ENCODE data around the gene USHBP1.

The USHBP1 gene

GRCh38 chr19:17235300-17235970 lies 29.1 kb downstream of the USHBP1 start:
- H3K9ac ChIP-seq (ENCODE audit: insufficient read length, low read depth): peak overlapping the region; percentile 97
- TF ChIP-seq ZNF274 (IDR thresholded peaks at IDR 0.05; ENCODE audit: low read depth, low read length) (no peak), SUZ12 (IDR thresholded peaks at IDR 0.05; ENCODE audit: extremely low read depth, insufficient read depth, insufficient read length) (no peak), YY1 (IDR thresholded peaks at IDR 0.05; ENCODE audit: insufficient read depth, insufficient read length) (no peak)
- H3K9me3 ChIP-seq (ENCODE audit: insufficient read depth, low read length): no peaks in the 10 kb centered on the region
- peaks cover 61% of the 10 kb centered on the region for H3K36me3 ChIP-seq (ENCODE audit: insufficient read depth, insufficient read length, low read length)
- H3K4me1 ChIP-seq (ENCODE audit: insufficient read depth, insufficient read length): peaks cover 3% of the 10 kb centered on the region
- peak overlapping the region; percentile 88 for H3K4me3 ChIP-seq (ENCODE audit: insufficient read length, low read depth)
- H3K27me3 ChIP-seq (ENCODE audit: insufficient read depth, insufficient read length): no peaks in the 10 kb centered on the region
- DNase-seq (ENCODE audit: low read depth, low spot score): no peak

GRCh38 chr19:17234911-17235299 lies 29.6 kb downstream of the USHBP1 start:
- H3K36me3 ChIP-seq (ENCODE audit: insufficient read depth, insufficient read length, low read length): peaks cover 62% of the 10 kb centered on the region
- no peak for DNase-seq (ENCODE audit: low read depth, low spot score)
- TF ChIP-seq SUZ12 (IDR thresholded peaks at IDR 0.05; ENCODE audit: extremely low read depth, insufficient read depth, insufficient read length) (no peak), YY1 (IDR thresholded peaks at IDR 0.05; ENCODE audit: insufficient read depth, insufficient read length) (no peak), ZNF274 (IDR thresholded peaks at IDR 0.05; ENCODE audit: low read depth, low read length) (no peak)
- peaks cover 2% of the 10 kb centered on the region for H3K4me1 ChIP-seq (ENCODE audit: insufficient read depth, insufficient read length)
- H3K27me3 ChIP-seq (ENCODE audit: insufficient read depth, insufficient read length): no peaks in the 10 kb centered on the region
- peak overlapping the region; percentile 97 for H3K9ac ChIP-seq (ENCODE audit: insufficient read length, low read depth)
- no peaks in the 10 kb centered on the region for H3K9me3 ChIP-seq (ENCODE audit: insufficient read depth, low read length)
- H3K4me3 ChIP-seq (ENCODE audit: insufficient read length, low read depth): peak overlapping the region; percentile 88

GRCh38 chr19:17232258-17232657 lies 32.3 kb downstream of the USHBP1 start:
- no peak overlapping the region for H3K9ac ChIP-seq (ENCODE audit: insufficient read length, low read depth)
- no peak for DNase-seq (ENCODE audit: low read depth, low spot score)
- H3K27me3 ChIP-seq (ENCODE audit: insufficient read depth, insufficient read length): no peaks in the 10 kb centered on the region
- H3K4me3 ChIP-seq (ENCODE audit: insufficient read length, low read depth): no peak overlapping the region
- peaks cover 60% of the 10 kb centered on the region for H3K36me3 ChIP-seq (ENCODE audit: insufficient read depth, insufficient read length, low read length)
- peaks cover 12% of the 10 kb centered on the region for H3K4me1 ChIP-seq (ENCODE audit: insufficient read depth, insufficient read length)
- TF ChIP-seq YY1 (IDR thresholded peaks at IDR 0.05; ENCODE audit: insufficient read depth, insufficient read length) (no peak), SUZ12 (IDR thresholded peaks at IDR 0.05; ENCODE audit: extremely low read depth, insufficient read depth, insufficient read length) (no peak), ZNF274 (IDR thresholded peaks at IDR 0.05; ENCODE audit: low read depth, low read length) (no peak)
- H3K9me3 ChIP-seq (ENCODE audit: insufficient read depth, low read length): no peaks in the 10 kb centered on the region

GRCh38 chr19:17229890-17230289 lies 34.7 kb downstream of the USHBP1 start:
- DNase-seq (ENCODE audit: low read depth, low spot score): no peak
- no peaks in the 10 kb centered on the region for H3K9me3 ChIP-seq (ENCODE audit: insufficient read depth, low read length)
- H3K27me3 ChIP-seq (ENCODE audit: insufficient read depth, insufficient read length): peaks cover 2% of the 10 kb centered on the region
- peaks cover 10% of the 10 kb centered on the region for H3K4me1 ChIP-seq (ENCODE audit: insufficient read depth, insufficient read length)
- H3K9ac ChIP-seq (ENCODE audit: insufficient read length, low read depth): no peak overlapping the region
- H3K36me3 ChIP-seq (ENCODE audit: insufficient read depth, insufficient read length, low read length): peaks cover 50% of the 10 kb centered on the region
- TF ChIP-seq YY1 (IDR thresholded peaks at IDR 0.05; ENCODE audit: insufficient read depth, insufficient read length) (no peak), ZNF274 (IDR thresholded peaks at IDR 0.05; ENCODE audit: low read depth, low read length) (no peak), SUZ12 (IDR thresholded peaks at IDR 0.05; ENCODE audit: extremely low read depth, insufficient read depth, insufficient read length) (no peak)
- H3K4me3 ChIP-seq (ENCODE audit: insufficient read length, low read depth): no peak overlapping the region

GRCh38 chr19:17227798-17228367 lies 36.7 kb downstream of the USHBP1 start:
- H3K9ac ChIP-seq (ENCODE audit: insufficient read length, low read depth): peak overlapping the region; percentile 74
- no peak for DNase-seq (ENCODE audit: low read depth, low spot score)
- H3K36me3 ChIP-seq (ENCODE audit: insufficient read depth, insufficient read length, low read length): peaks cover 37% of the 10 kb centered on the region
- TF ChIP-seq YY1 (IDR thresholded peaks at IDR 0.05; ENCODE audit: insufficient read depth, insufficient read length): no peak
- H3K9me3 ChIP-seq (ENCODE audit: insufficient read depth, low read length): no peaks in the 10 kb centered on the region
- H3K27me3 ChIP-seq (ENCODE audit: insufficient read depth, insufficient read length): peaks cover 2% of the 10 kb centered on the region
- peaks cover 10% of the 10 kb centered on the region for H3K4me1 ChIP-seq (ENCODE audit: insufficient read depth, insufficient read length)
- H3K4me3 ChIP-seq (ENCODE audit: insufficient read length, low read depth): no peak overlapping the region

GRCh38 chr19:17226002-17226933 lies 38.3 kb downstream of the USHBP1 start, which contains the start of gene OCEL1:
OCEL1 (plus strand) TSS chr19:17226226; CDS start chr19:17226248, 22 bp downstream.
- DNase-seq (ENCODE audit: low read depth, low spot score): peak; percentile 97
- H3K9me3 ChIP-seq (ENCODE audit: insufficient read depth, low read length): no peaks in the 10 kb centered on the region
- H3K9ac ChIP-seq (ENCODE audit: insufficient read length, low read depth): peak within 1 kb of the TSS; percentile 87
- H3K4me1 ChIP-seq (ENCODE audit: insufficient read depth, insufficient read length): peaks cover 10% of the 10 kb centered on the region
- peaks cover 22% of the 10 kb centered on the region for H3K36me3 ChIP-seq (ENCODE audit: insufficient read depth, insufficient read length, low read length)
- TF ChIP-seq YY1 (IDR thresholded peaks at IDR 0.05; ENCODE audit: insufficient read depth, insufficient read length) (no peak), SUZ12 (IDR thresholded peaks at IDR 0.05; ENCODE audit: extremely low read depth, insufficient read depth, insufficient read length) (no peak), ZNF274 (IDR thresholded peaks at IDR 0.05; ENCODE audit: low read depth, low read length) (no peak)
- H3K27me3 ChIP-seq (ENCODE audit: insufficient read depth, insufficient read length): peaks cover 2% of the 10 kb centered on the region
- H3K4me3 ChIP-seq (ENCODE audit: insufficient read length, low read depth): peak within 1 kb of the TSS; percentile 79

GRCh38 chr19:17225053-17225452 lies 39.5 kb downstream of the USHBP1 start:
- TF ChIP-seq ZNF274 (IDR thresholded peaks at IDR 0.05; ENCODE audit: low read depth, low read length) (no peak), YY1 (IDR thresholded peaks at IDR 0.05; ENCODE audit: insufficient read depth, insufficient read length) (no peak), SUZ12 (IDR thresholded peaks at IDR 0.05; ENCODE audit: extremely low read depth, insufficient read depth, insufficient read length) (no peak)
- H3K9me3 ChIP-seq (ENCODE audit: insufficient read depth, low read length): no peaks in the 10 kb centered on the region
- no peak for DNase-seq (ENCODE audit: low read depth, low spot score)
- no peak overlapping the region for H3K9ac ChIP-seq (ENCODE audit: insufficient read length, low read depth)
- H3K36me3 ChIP-seq (ENCODE audit: insufficient read depth, insufficient read length, low read length): peaks cover 16% of the 10 kb centered on the region
- H3K4me1 ChIP-seq (ENCODE audit: insufficient read depth, insufficient read length): peaks cover 15% of the 10 kb centered on the region
- no peak overlapping the region for H3K4me3 ChIP-seq (ENCODE audit: insufficient read length, low read depth)
- peaks cover 2% of the 10 kb centered on the region for H3K27me3 ChIP-seq (ENCODE audit: insufficient read depth, insufficient read length)

Measured in NT2/D1 (cell line).